Right lobe of liver (tissue), 4 donors: ENCODE results near the gene WDR5.

ENCODE experiments used
- CTCF ChIP-seq, 4 donors: fragments of 200-600 bp in 3 of 4; fragments of 450-650 bp in 1 of 4; IDR thresholded peaks; one replicate each; pipeline versions ENCODE4 v1.5.1 to v1.8.0; 2016 to 2022; ENCODE audit warnings: antibody characterized with exemption in 4 of 4, mild to moderate bottlenecking in 2 of 4
- POLR2A ChIP-seq: fragments of 450-650 bp; IDR thresholded peaks from one replicate; pipeline ENCODE4 v1.6.1; 2017; ENCODE audit warnings: antibody characterized with exemption, mild to moderate bottlenecking
- donor health status: DM: no; HTN: no; CAD: no.
- donor health status: DM: no; HTN: no; CAD: no.
- donor health status: DM: no; HTN: yes; CAD: no.

- no peak for TF ChIP-seq CTCF (IDR thresholded peaks at IDR 0.05)
- no peak for TF ChIP-seq POLR2A
Measured at GRCh38 chr9:134166374-134166773, 30.5 kb downstream of the WDR5 start.
